Islet of Langerhans (tissue), 1 donor: ENCODE data around the gene AOPEP.

Experiments used
- FAIRE-seq: peaks from one replicate; lab custom pipeline; 2011; peaks lifted over from hg19 to GRCh38; lab: Jason Lieb, UNC

Gene AOPEP

GRCh38 chr9:95099321-95100070 is 373.0 kb downstream of the AOPEP start:
- FAIRE-seq: no peak

GRCh38 chr9:95100071-95100627 is 373.6 kb downstream of the AOPEP start:
- FAIRE-seq: no peak

GRCh38 chr9:95101326-95101725 is 374.8 kb downstream of the AOPEP start:
- FAIRE-seq: no peak

- no peak for FAIRE-seq
Measured at GRCh38 chr9:95102001-95102433, 375.5 kb downstream of the AOPEP start.

- no peak for FAIRE-seq
Measured at GRCh38 chr9:95102572-95102971, 376.1 kb downstream of the AOPEP start.

- no peak for FAIRE-seq
Measured at GRCh38 chr9:95103281-95103771, 376.8 kb downstream of the AOPEP start.

- no peak for FAIRE-seq
Measured at GRCh38 chr9:95103871-95104580, 377.5 kb downstream of the AOPEP start.

- FAIRE-seq: no peak
Measured at GRCh38 chr9:95104581-95104960, 378.1 kb downstream of the AOPEP start.

- FAIRE-seq: no peak
Measured at GRCh38 chr9:95104980-95105379, 378.5 kb downstream of the AOPEP start.

- FAIRE-seq: no peak
Measured at GRCh38 chr9:95105519-95106287, 379.2 kb downstream of the AOPEP start.

- no peak for FAIRE-seq
Measured at GRCh38 chr9:95107001-95107749, 380.7 kb downstream of the AOPEP start.

- FAIRE-seq: no peak
Measured at GRCh38 chr9:95107976-95108375, 381.5 kb downstream of the AOPEP start.

- FAIRE-seq: no peak
Measured at GRCh38 chr9:95108777-95109176, 382.3 kb downstream of the AOPEP start.

- no peak for FAIRE-seq
Measured at GRCh38 chr9:95109456-95109855, 383.0 kb downstream of the AOPEP start.

- FAIRE-seq: no peak
Measured at GRCh38 chr9:95110921-95111525, 384.5 kb downstream of the AOPEP start.

- no peak for FAIRE-seq
Measured at GRCh38 chr9:95111716-95112115, 385.2 kb downstream of the AOPEP start.

- no peak for FAIRE-seq
Measured at GRCh38 chr9:95112436-95113280, 386.2 kb downstream of the AOPEP start.

- no peak for FAIRE-seq
Measured at GRCh38 chr9:95115104-95115503, 388.6 kb downstream of the AOPEP start.

GRCh38 chr9:95116002-95116807 is 389.7 kb downstream of the AOPEP start:
- no peak for FAIRE-seq

- no peak for FAIRE-seq
Measured at GRCh38 chr9:95116808-95117204, 390.3 kb downstream of the AOPEP start.
